Liver (tissue), 9 donors: ENCODE data around the gene ABCC10. TPM values are rescaled to one million over a fixed set of nuclear protein-coding genes. Genes with fewer than 3 reads are reported as not detected.
"Not testable (repeated sequence)": the region's sequence is repeated elsewhere in the genome, so short reads cannot be mapped to it uniquely, and the experiment has no call there.

Experiments used
- DNase-seq: peaks from one replicate; pipeline ENCODE4 v3.0.0-alpha.2; 2017; ENCODE audit warnings: low spot score
- H3K27ac ChIP-seq, 2 donors: one replicate each; pipeline ENCODE4 v1.7.0; 2013; ENCODE audit warnings: inconsistent platforms in 2 of 2, low read length in 2 of 2, control low read depth in 1 of 2, low read depth in 1 of 2, mild to moderate bottlenecking in 1 of 2
- H3K27me3 ChIP-seq, 4 donors: one replicate each; pipeline versions ENCODE4 v1.6.1 to v1.7.0; 2013; ENCODE audit warnings: low read length in 3 of 4, inconsistent platforms in 1 of 4, mild to moderate bottlenecking in 1 of 4, moderate library complexity in 1 of 4; ENCODE audit not compliant: control insufficient read depth in 4 of 4, insufficient read depth in 4 of 4
- H3K36me3 ChIP-seq, 4 donors: one replicate each; pipeline versions ENCODE4 v1.6.1 to v1.7.0; 2013; ENCODE audit warnings: low read length in 3 of 4, mild to moderate bottlenecking in 3 of 4, low read depth in 1 of 4, moderate library complexity in 1 of 4; ENCODE audit not compliant: control insufficient read depth in 4 of 4, insufficient read depth in 3 of 4
- H3K4me1 ChIP-seq, 4 donors: one replicate each; pipeline versions ENCODE4 v1.6.1 to v1.7.0; 2013; ENCODE audit warnings: low read length in 3 of 4, mild to moderate bottlenecking in 3 of 4, moderate library complexity in 1 of 4; ENCODE audit not compliant: control insufficient read depth in 4 of 4, insufficient read depth in 4 of 4
- H3K4me3 ChIP-seq, 3 donors: one replicate each; pipeline versions ENCODE4 v1.6.1 to v1.7.0; 2013; ENCODE audit warnings: low read length in 3 of 3, control low read depth in 1 of 3, low read depth in 1 of 3, mild to moderate bottlenecking in 1 of 3
- H3K9ac ChIP-seq, 2 donors: one replicate each; pipeline ENCODE4 v1.7.0; 2013; ENCODE audit warnings: low read length in 2 of 2, mild to moderate bottlenecking in 2 of 2, moderate library complexity in 2 of 2, control low read depth in 1 of 2, low read depth in 1 of 2
- H3K9me3 ChIP-seq, 4 donors: one replicate each; pipeline versions ENCODE4 v1.6.1 to v1.7.0; 2013; ENCODE audit warnings: low read length in 3 of 4; ENCODE audit not compliant: control insufficient read depth in 4 of 4
- EGR1 ChIP-seq, 2 donors: IDR thresholded peaks; 2 replicates each; pipeline ENCODE4 v1.6.1; 2016 to 2018; ENCODE audit warnings: antibody characterized with exemption in 2 of 2, low read depth in 2 of 2
- FOXA2 ChIP-seq: IDR thresholded peaks from 2 replicates; pipeline ENCODE4 v1.6.1; 2016; ENCODE audit warnings: antibody characterized with exemption
- GABPA ChIP-seq, 2 donors: IDR thresholded peaks in 1 of 2; conservative IDR thresholded peaks in 1 of 2; 2 replicates each; pipeline ENCODE4 v1.6.1; 2016; ENCODE audit warnings: antibody characterized with exemption in 2 of 2, mild to moderate bottlenecking in 1 of 2, moderate library complexity in 1 of 2
- HNF4A ChIP-seq, 2 donors: conservative IDR thresholded peaks; 2 replicates each; pipeline ENCODE4 v1.6.1; 2016; ENCODE audit warnings: antibody characterized with exemption in 2 of 2, mild to moderate bottlenecking in 2 of 2
- HNF4G ChIP-seq: IDR thresholded peaks from 2 replicates; pipeline ENCODE4 v1.6.1; 2016; ENCODE audit warnings: antibody characterized with exemption
- JUND ChIP-seq, 2 donors: IDR thresholded peaks; 2 replicates each; pipeline ENCODE4 v1.6.1; 2016; ENCODE audit warnings: antibody characterized with exemption in 2 of 2
- MAX ChIP-seq: IDR thresholded peaks from 2 replicates; pipeline ENCODE4 v1.6.1; 2016; ENCODE audit warnings: antibody characterized with exemption
- NR2F2 ChIP-seq: IDR thresholded peaks from 2 replicates; pipeline ENCODE4 v1.6.1; 2016; ENCODE audit warnings: antibody characterized with exemption
- REST ChIP-seq: IDR thresholded peaks from 2 replicates; pipeline ENCODE4 v1.6.1; 2016; ENCODE audit warnings: antibody characterized with exemption, mild to moderate bottlenecking
- SP1 ChIP-seq: IDR thresholded peaks from 2 replicates; pipeline ENCODE4 v1.6.1; 2018; ENCODE audit warnings: antibody characterized with exemption, mild to moderate bottlenecking
- TAF1 ChIP-seq: conservative IDR thresholded peaks from 2 replicates; pipeline ENCODE4 v1.6.1; 2016; ENCODE audit warnings: antibody characterized with exemption, mild to moderate bottlenecking
- YY1 ChIP-seq: IDR thresholded peaks from 2 replicates; pipeline ENCODE4 v1.6.1; 2016; ENCODE audit warnings: antibody characterized with exemption, mild to moderate bottlenecking
- WGBS: extraction: QIAGEN DNeasy Blood & Tissue Kit; methylation state at CpG from one replicate; pipeline ENCODE4 v1.1.7; 2013; 5-methylcytosine and 5-hydroxymethylcytosine counted together
- polyA plus RNA-seq, 2 donors: library from polyadenylated mRNA; stranded (reverse) in 1 of 2; unstranded in 1 of 2; fragments of 200-250 nt in 1 of 2; fragments of >200 nt in 1 of 2; fragmentation: Nextera tagmentation in 1 of 2; extraction: Ambion mirVana in 1 of 2; gene quantifications; one replicate each; pipeline versions ENCODE4 v1.2.1 to v1.2.3, GENCODE V29; 2013 to 2015
- total RNA-seq, 2 donors: library from RNA; depleted of rRNA; stranded (reverse); fragments of >200 nt; gene quantifications; one replicate each; pipeline ENCODE4 v1.2.3, GENCODE V29; 2014
- donor health status: healthy.
- donor health status: healthy.
- donor health status: healthy.
- donor health status: healthy.
- donor health status: healthy.

The ABCC10 gene
- total and polyA plus RNA-seq, 4 donors: 3.9 to 10.6 (median 5.1) TPM

DNA sequence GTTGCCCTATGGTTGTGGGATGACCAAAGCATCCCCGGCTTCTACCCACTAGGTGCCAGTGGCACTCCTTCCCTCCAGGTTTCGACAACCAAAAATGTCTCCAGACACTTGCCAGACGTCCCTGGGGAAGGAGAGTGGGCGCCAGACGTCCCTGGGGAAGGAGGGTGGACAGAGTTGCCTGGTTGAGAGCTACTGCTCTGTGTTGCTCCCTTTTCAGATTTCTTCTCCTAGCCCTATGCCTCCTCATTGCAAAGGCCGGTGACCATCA, 69.7 kb downstream of the ABCC10 start:
- H3K27me3 ChIP-seq: no peaks in the 10 kb centered on the region
- peaks cover 8 to 52% (median 39%) of the 10 kb centered on the region in 4 donors for H3K4me1 ChIP-seq
- WGBS: 91% methylated on average over 6 of the region's 6 CpGs
- no peak for DNase-seq
- peaks cover 2 to 26% (median 9%) of the 10 kb centered on the region in 4 donors for H3K36me3 ChIP-seq
- no peak for TF ChIP-seq JUND (IDR thresholded peaks at IDR 0.05)
- TF ChIP-seq NR2F2: no peak
- no peak for TF ChIP-seq REST
- TF ChIP-seq SP1: no peak
- no peak for TF ChIP-seq HNF4A (conservative IDR thresholded peaks at IDR 0.05)
- TF ChIP-seq YY1: no peak
- TF ChIP-seq EGR1 (IDR thresholded peaks at IDR 0.05; ENCODE audit: low read depth in 2 of 2): no peak
- TF ChIP-seq HNF4G: no peak
- no peaks in the 10 kb centered on the region for H3K9me3 ChIP-seq
- H3K4me3 ChIP-seq: no peak overlapping the region
- no peak overlapping the region for H3K9ac ChIP-seq
- H3K27ac ChIP-seq: no peak overlapping the region

DNA sequence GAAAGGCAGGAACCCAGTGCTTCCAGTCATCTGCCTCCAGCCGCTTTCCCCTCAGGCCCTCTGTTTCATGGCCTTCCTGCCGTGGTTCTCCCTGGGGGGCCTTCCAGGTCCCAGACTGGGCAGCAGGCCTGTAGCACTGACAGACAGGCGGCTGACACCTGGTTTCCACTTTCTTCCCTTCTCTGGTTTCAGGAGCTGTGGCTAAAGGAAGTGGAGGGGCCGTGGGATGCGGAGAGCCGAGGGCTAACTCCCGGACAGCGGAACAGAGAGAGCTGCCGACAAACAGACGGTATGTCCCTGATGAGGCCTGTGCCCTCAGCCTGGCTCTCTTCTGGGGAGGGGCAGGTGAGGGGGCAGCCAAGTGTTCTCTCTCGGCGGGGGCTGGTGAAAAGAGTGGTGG, 70.3 kb downstream of the ABCC10 start:
- no peaks in the 10 kb centered on the region for H3K27me3 ChIP-seq
- TF ChIP-seq HNF4A (conservative IDR thresholded peaks at IDR 0.05) (no peak), JUND (IDR thresholded peaks at IDR 0.05) (no peak), GABPA (IDR thresholded peaks at IDR 0.05 in 1 of 2, conservative IDR thresholded peaks at IDR 0.05 in 1 of 2) (no peak), HNF4G (no peak), YY1 (no peak), SP1 (no peak), NR2F2 (no peak), FOXA2 (no peak), TAF1 (no peak), EGR1 (IDR thresholded peaks at IDR 0.05; ENCODE audit: low read depth in 2 of 2) (no peak), MAX (no peak)
- H3K9ac ChIP-seq: no peak overlapping the region
- peaks cover 5 to 32% (median 15%) of the 10 kb centered on the region in 4 donors for H3K36me3 ChIP-seq
- DNase-seq: no peak
- H3K4me1 ChIP-seq: peaks cover 5 to 46% (median 38%) of the 10 kb centered on the region in 4 donors
- H3K4me3 ChIP-seq: no peak overlapping the region
- H3K9me3 ChIP-seq: no peaks in the 10 kb centered on the region
- H3K27ac ChIP-seq: peak overlapping the region in 1 of 2 donors; percentile 14
- whole genome bisulfite sequencing: 86% methylated on average over 12 of the region's 12 CpGs

- H3K27ac ChIP-seq, H3K9ac ChIP-seq, H3K9me3 ChIP-seq, DNase-seq, H3K27me3 ChIP-seq, H3K4me3 ChIP-seq: not testable (repeated sequence)
- 94% methylated on average over 5 of the region's 5 CpGs for WGBS
- H3K4me1 ChIP-seq: peaks cover 5 to 42% (median 34%) of the 10 kb centered on the region in 4 donors
- peaks cover 7 to 38% (median 21%) of the 10 kb centered on the region in 4 donors for H3K36me3 ChIP-seq
These were observed 71.0 kb downstream of the ABCC10 start for GRCh38 chr6:43498291-43498690.
